GM12878 (cell line): ENCODE measurements around the gene SRP72. TPM values are rescaled to one million over a fixed set of nuclear protein-coding genes. Genes with fewer than 3 reads are reported as not detected.

Experiments
- ATAC-seq: fragments of 200-7000 bp; cut with Tn5 transposase; 3 replicates; pipeline ENCODE4 v1.9.1; 2020; ENCODE audit warnings: mild to moderate bottlenecking, moderate library complexity
- BruUV-seq: library from RNA; stranded (reverse); fragments of 400-500 nt; replicated peaks from 2 replicates; lab custom pipeline; 2021; lab: Mats Ljungman, UMichigan
- CTCF ChIA-PET: fragments of 300-600 bp; sonication (Branson Sonifier 250); formaldehyde crosslinking; extraction: SDS; loops from one replicate; lab custom pipeline; 2021; ENCODE audit warnings: inconsistent platforms; lab: Yijun Ruan, JAX
- POLR2A ChIA-PET: fragments of 350-600 bp; formaldehyde crosslinking; extraction: SDS; loops from one replicate; lab custom pipeline; 2021; ENCODE audit warnings: inconsistent platforms; lab: Charles Lee
- RAD21 ChIA-PET: fragments of 300-600 bp; sonication (Branson Sonifier 250); formaldehyde crosslinking; loops from one replicate; lab custom pipeline; 2023; ENCODE audit warnings: antibody characterized with exemption; ENCODE audit not compliant: unreplicated experiment; lab: Charles Lee
- SMC1A ChIA-PET: fragments of 300-600 bp; sonication (Branson Sonifier 250); formaldehyde crosslinking; loops from one replicate; lab custom pipeline; 2023; ENCODE audit not compliant: unreplicated experiment, uncharacterized antibody; lab: Charles Lee
- DNase-seq: peaks from one replicate; pipeline ENCODE4 v3.0.0-alpha.2; 2011; ENCODE audit warnings: low read depth, low spot score
- FAIRE-seq: peaks from 3 replicates; lab custom pipeline; 2011; peaks lifted over from hg19 to GRCh38; lab: Jason Lieb, UNC
- H2AFZ ChIP-seq: 2 replicates; pipeline ENCODE4 v1.6.0; 2011; ENCODE audit warnings: low read depth, low read length, control low read depth; ENCODE audit not compliant: control insufficient read depth
- H3K27ac ChIP-seq: 2 replicates; pipeline ENCODE4 v1.5.1; 2011; ENCODE audit warnings: control low read depth; ENCODE audit not compliant: control insufficient read depth, insufficient read depth
- H3K27me3 ChIP-seq, 2 experiments: replicated peaks in 1 of 2; 2 replicates each; pipeline versions ENCODE4 v1.6.0 to v1.6.1; 2011; ENCODE audit warnings: low read length in 1 of 2; ENCODE audit not compliant: control insufficient read depth in 2 of 2, insufficient read depth in 2 of 2
- H3K36me3 ChIP-seq, 2 experiments: 2 replicates each; pipeline ENCODE4 v1.5.1; 2011; ENCODE audit warnings: low read length in 1 of 2; ENCODE audit not compliant: control insufficient read depth in 2 of 2, insufficient read depth in 2 of 2
- H3K4me1 ChIP-seq: 2 replicates; pipeline ENCODE4 v1.6.1; 2011; ENCODE audit warnings: mild to moderate bottlenecking, low read length, moderate library complexity, mixed read lengths; ENCODE audit not compliant: control insufficient read depth, insufficient read depth
- H3K4me2 ChIP-seq: 2 replicates; pipeline ENCODE4 v1.6.0; 2011; ENCODE audit warnings: control low read depth; ENCODE audit not compliant: control insufficient read depth, insufficient read depth
- H3K4me3 ChIP-seq: fragments of 200-600 bp; sonication (generic); 2 replicates; pipeline ENCODE4 v1.5.1; 2016
- H3K79me2 ChIP-seq: 2 replicates; pipeline ENCODE4 v1.6.0; 2011; ENCODE audit warnings: low read length; ENCODE audit not compliant: control insufficient read depth, insufficient read depth
- H3K9ac ChIP-seq: 2 replicates; pipeline ENCODE4 v1.8.0; 2011; ENCODE audit warnings: low read length, control low read depth, mixed read lengths; ENCODE audit not compliant: control insufficient read depth, insufficient read depth
- H3K9me3 ChIP-seq: replicated peaks from 3 replicates; pipeline ENCODE4 v1.5.1; 2011; ENCODE audit warnings: mild to moderate bottlenecking, low read length; ENCODE audit not compliant: control insufficient read depth, insufficient read depth
- H4K20me1 ChIP-seq: 2 replicates; pipeline ENCODE4 v1.6.0; 2011; ENCODE audit not compliant: control insufficient read depth, insufficient read depth
- BHLHE40 ChIP-seq, 2 experiments: fragments of 450-650 bp in 1 of 2; IDR thresholded peaks; 2 replicates each; pipeline ENCODE4 v1.6.1; 2011 to 2017; ENCODE audit warnings: low read depth in 2 of 2, borderline replicate concordance in 1 of 2, improper control_type of control experiment in 1 of 2, low read length in 1 of 2, mild to moderate bottlenecking in 1 of 2
- CBX5 ChIP-seq: sonication (generic); IDR thresholded peaks from 2 replicates; pipeline ENCODE4 v1.6.1; 2016; ENCODE audit warnings: low read depth, moderate library complexity, mild to moderate bottlenecking, inconsistent platforms
- CHD4 ChIP-seq: fragments of 200-600 bp; sonication (generic); IDR thresholded peaks from 2 replicates; pipeline ENCODE4 v1.6.1; 2016; ENCODE audit warnings: mild to moderate bottlenecking
- DPF2 ChIP-seq: fragments of 450-650 bp; IDR thresholded peaks from 2 replicates; pipeline ENCODE4 v1.6.1; 2017; ENCODE audit warnings: mild to moderate bottlenecking
- NRF1 ChIP-seq: conservative IDR thresholded peaks from 2 replicates; pipeline ENCODE4 v1.6.1; 2011; ENCODE audit warnings: mild to moderate bottlenecking, low read depth, low read length, improper control_type of control experiment
- RELA ChIP-seq: fragments of 450-650 bp; IDR thresholded peaks from 2 replicates; pipeline ENCODE4 v1.8.0; 2014; ENCODE audit warnings: borderline replicate concordance; ENCODE audit not compliant: partially characterized antibody
- SUZ12 ChIP-seq: fragments of 200-600 bp; sonication (generic); IDR thresholded peaks from one replicate; pipeline ENCODE4 v1.6.1; 2018; ENCODE audit warnings: antibody characterized with exemption, mild to moderate bottlenecking; ENCODE audit not compliant: unreplicated experiment
- TAF1 ChIP-seq: IDR thresholded peaks from 2 replicates; pipeline ENCODE4 v1.6.1; 2011; ENCODE audit warnings: mild to moderate bottlenecking, low read depth, low read length, borderline replicate concordance
- USF2 ChIP-seq: IDR thresholded peaks from 2 replicates; pipeline ENCODE4 v1.6.1; 2011; ENCODE audit warnings: low read depth, low read length, improper control_type of control experiment, borderline replicate concordance
- ZNF687 ChIP-seq: fragments of 450-650 bp; IDR thresholded peaks from 2 replicates; pipeline ENCODE4 v1.6.1; 2017; ENCODE audit warnings: mild to moderate bottlenecking, moderate library complexity
- WGBS: methylation state at CpG from one replicate; pipeline ENCODE4 v1.1.6; 2016; ENCODE audit warnings: low lambda C conversion rate; ENCODE audit not compliant: insufficient replicate concordance, insufficient coverage; ENCODE audit errors: missing lambda C conversion rate; 5-methylcytosine and 5-hydroxymethylcytosine counted together
- in situ Hi-C: fragments of 300-500 bp; cut with MboI; formaldehyde crosslinking; loops from 9 replicates; pipeline ENCODE4 v1.14.3; 2018; ENCODE audit warnings: mixed read lengths
- intact Hi-C: fragments of 100-400 bp; cut with micrococcal nuclease; formaldehyde crosslinking; loops from one replicate; pipeline ENCODE4 v1.14.2; 2022; ENCODE audit not compliant: unreplicated experiment
- polyA plus RNA-seq, 11 experiments: library from polyadenylated mRNA; depleted of rRNA in 4 of 11; unstranded in 6 of 11; stranded (reverse) in 5 of 11; fragments of >200 nt; fragmentation: Nextera tagmentation in 4 of 11; fragmentation: Illumina TruSeq in 1 of 11; extraction: Ambion mirVana in 4 of 11; extraction: Trizol in 1 of 11; gene quantifications; 1 replicate in 1 of 11; 2 replicates in 10 of 11; pipeline versions ENCODE4 v1.2.1 to v1.2.3, GENCODE V29; 2011 to 2016; ENCODE audit warnings: inconsistent platforms in 2 of 11, missing spikeins in 2 of 11, low read depth in 1 of 11
- total RNA-seq, 4 experiments: library from RNA; depleted of rRNA in 3 of 4; stranded (reverse); fragments of >200 nt in 3 of 4; fragmentation: Illumina TruSeq in 1 of 4; extraction: Trizol in 1 of 4; gene quantifications; 2 replicates each; pipeline versions ENCODE4 v1.2.1 to v1.2.3, GENCODE V29; 2013 to 2021
- TF ChIP-seq, protein P1 (sequence below): IDR thresholded peaks from 2 replicates; pipeline ENCODE4 v1.6.1; 2011; ENCODE audit warnings: borderline replicate concordance, low read depth, mild to moderate bottlenecking, moderate library complexity, mixed read lengths, low read length; ENCODE audit not compliant: insufficient read depth; ENCODE audit errors: extremely low read length
- TF ChIP-seq, protein P2 (sequence below): IDR thresholded peaks from 2 replicates; pipeline ENCODE4 v1.6.1; 2012; ENCODE audit warnings: low read depth, low read length, improper control_type of control experiment

The SRP72 gene
- total and polyA plus RNA-seq, 10 of the 15 experiments (the other 5 are each of a cell fraction or from before 2014, with no cell fraction given), result 61.6 to 186 (median 133) TPM

- intact Hi-C loops, result loop anchor here (2.0 kb wide), 1 partner anchor 30 kb away; the partner anchor contains the start of gene PAICS
- ATAC-seq, result no peak
- H3K4me1 ChIP-seq, result peaks cover 7% of the 10 kb centered on the region; the same call in 1 of the 2 replicates
- peak overlapping the region; percentile 79 for H3K9ac ChIP-seq
- TF ChIP-seq NRF1, result no peak
- TF ChIP-seq, protein P1, sequence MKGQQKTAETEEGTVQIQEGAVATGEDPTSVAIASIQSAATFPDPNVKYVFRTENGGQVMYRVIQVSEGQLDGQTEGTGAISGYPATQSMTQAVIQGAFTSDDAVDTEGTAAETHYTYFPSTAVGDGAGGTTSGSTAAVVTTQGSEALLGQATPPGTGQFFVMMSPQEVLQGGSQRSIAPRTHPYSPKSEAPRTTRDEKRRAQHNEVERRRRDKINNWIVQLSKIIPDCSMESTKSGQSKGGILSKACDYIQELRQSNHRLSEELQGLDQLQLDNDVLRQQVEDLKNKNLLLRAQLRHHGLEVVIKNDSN, result no peak
- no peak for TF ChIP-seq DPF2
- no peak for TF ChIP-seq CHD4
- no peak for TF ChIP-seq RELA
- no peak for TF ChIP-seq SUZ12
- TF ChIP-seq ZNF687, result no peak
- TF ChIP-seq CBX5, result no peak
- no peak for TF ChIP-seq TAF1
- TF ChIP-seq, protein P2, sequence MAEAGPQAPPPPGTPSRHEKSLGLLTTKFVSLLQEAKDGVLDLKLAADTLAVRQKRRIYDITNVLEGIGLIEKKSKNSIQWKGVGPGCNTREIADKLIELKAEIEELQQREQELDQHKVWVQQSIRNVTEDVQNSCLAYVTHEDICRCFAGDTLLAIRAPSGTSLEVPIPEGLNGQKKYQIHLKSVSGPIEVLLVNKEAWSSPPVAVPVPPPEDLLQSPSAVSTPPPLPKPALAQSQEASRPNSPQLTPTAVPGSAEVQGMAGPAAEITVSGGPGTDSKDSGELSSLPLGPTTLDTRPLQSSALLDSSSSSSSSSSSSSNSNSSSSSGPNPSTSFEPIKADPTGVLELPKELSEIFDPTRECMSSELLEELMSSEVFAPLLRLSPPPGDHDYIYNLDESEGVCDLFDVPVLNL, result no peak
- TF ChIP-seq USF2, result no peak
- no peak for TF ChIP-seq BHLHE40 (IDR thresholded peaks at IDR 0.05; ENCODE audit: borderline replicate concordance in 1 of 2, low read depth in 2 of 2, low read length in 1 of 2)
- TSS peak; percentile 83 for BruUV-seq
- SMC1A ChIA-PET, result interaction anchor here (0.9 to 3.2 kb wide), 5 partner anchors 16 to 41 kb away, joined by 3 to 19 read pairs (median 8); no protein-coding TSS in a partner anchor
- no peak for DNase-seq
- FAIRE-seq, result no peak
- peak overlapping the region; percentile 84 for H2AFZ ChIP-seq
- H3K4me3 ChIP-seq, result peak overlapping the region; percentile 89
- WGBS, result 0% methylated on average over 8 of the region's 8 CpGs
- in situ Hi-C loops, result no loop called here
- no peaks in the 10 kb centered on the region for H3K9me3 ChIP-seq
- RAD21 ChIA-PET, result interaction anchor here (0.6 to 2.6 kb wide), 3 partner anchors 28 to 73 kb away, joined by 6 to 19 read pairs (median 8); partner anchors contain the start of genes PAICS and PPAT
- H4K20me1 ChIP-seq, result no peaks in the 10 kb centered on the region
- peaks cover 0 to 11% of the 10 kb centered on the region in 2 experiments; a peak in 3 of 4 replicates for H3K36me3 ChIP-seq
- H3K79me2 ChIP-seq, result peaks cover 60% of the 10 kb centered on the region
- no peaks in the 10 kb centered on the region for H3K27me3 ChIP-seq
- peak overlapping the region; percentile 52 for H3K27ac ChIP-seq
- H3K4me2 ChIP-seq, result peak overlapping the region; percentile 97
- CTCF ChIA-PET, result interaction anchor here (1.2 to 1.6 kb wide), 2 partner anchors 41 to 520 kb away, joined by 3 to 7 read pairs; no protein-coding TSS in a partner anchor
- POLR2A ChIA-PET, result interaction anchor here (0.7 to 1.9 kb wide), 6 partner anchors 21 to 511 kb away, joined by 3 to 15 read pairs (median 4); partner anchors contain the start of genes AASDH, NOA1, PAICS and PPAT
Measured at GRCh38 chr4:56466910-56467283, 520 bp upstream of the SRP72 start.
